Brain microvascular endothelial cell (primary cell): ENCODE results near the gene SLC22A3.
A peak's percentile ranks its signal among the peaks of the same experiment; 100 is the strongest.

Experiments used
- DNase-seq: peaks from one replicate; pipeline ENCODE4 v3.0.0-alpha.2; 2020
- H3K27ac ChIP-seq: fragments of 250-450 bp; sonication (Bioruptor Pico); 2 replicates; pipeline ENCODE4 v1.5.1; 2020; ENCODE audit warnings: mild to moderate bottlenecking, moderate library complexity
- H3K27me3 ChIP-seq: fragments of 250-450 bp; sonication (Bioruptor Pico); replicated peaks from 2 replicates; pipeline ENCODE4 v1.5.1; 2020; ENCODE audit warnings: mild to moderate bottlenecking
- H3K36me3 ChIP-seq: fragments of 250-450 bp; sonication (Bioruptor Pico); replicated peaks from 2 replicates; pipeline ENCODE4 v1.5.1; 2020; ENCODE audit warnings: mild to moderate bottlenecking
- H3K4me3 ChIP-seq: 2 replicates; pipeline ENCODE4 v1.5.1; 2011; ENCODE audit warnings: low read depth, mild to moderate bottlenecking, control low read depth, low read length, moderate library complexity
- CTCF ChIP-seq: IDR thresholded peaks from 2 replicates; pipeline ENCODE4 v1.5.1; 2011; ENCODE audit warnings: low read depth, mild to moderate bottlenecking, moderate library complexity, low read length, control low read depth, inconsistent platforms; ENCODE audit errors: missing control alignments
- in situ Hi-C: cut with HindIII; loops from 2 replicates; pipeline ENCODE4 v1.10.0; 2017; ENCODE audit warnings: low sequenced_read_pairs, low pct_ligation_motif_present

SLC22A3 gene

GRCh38 chr6:160398674-160399271, 50.6 kb downstream of the SLC22A3 start:
- no peaks in the 10 kb centered on the region for H3K36me3 ChIP-seq
- peak; percentile 23 for DNase-seq
- no peak for TF ChIP-seq CTCF
- no peaks in the 10 kb centered on the region for H3K27me3 ChIP-seq
- in situ Hi-C loops, result no loop called here
- no peak overlapping the region for H3K27ac ChIP-seq
- H3K4me3 ChIP-seq, result no peak overlapping the region

- Histone ChIP-seq H3K36me3 (no peaks in the 10 kb centered on the region), H3K27ac (no peak overlapping the region), H3K4me3 (no peak overlapping the region), H3K27me3 (no peaks in the 10 kb centered on the region)
- DNase-seq, result peak; percentile 50
- no peak for TF ChIP-seq CTCF
- in situ Hi-C loops, result no loop called here
These were observed 52.3 kb downstream of the SLC22A3 start for GRCh38 chr6:160400446-160400845.

DNA sequence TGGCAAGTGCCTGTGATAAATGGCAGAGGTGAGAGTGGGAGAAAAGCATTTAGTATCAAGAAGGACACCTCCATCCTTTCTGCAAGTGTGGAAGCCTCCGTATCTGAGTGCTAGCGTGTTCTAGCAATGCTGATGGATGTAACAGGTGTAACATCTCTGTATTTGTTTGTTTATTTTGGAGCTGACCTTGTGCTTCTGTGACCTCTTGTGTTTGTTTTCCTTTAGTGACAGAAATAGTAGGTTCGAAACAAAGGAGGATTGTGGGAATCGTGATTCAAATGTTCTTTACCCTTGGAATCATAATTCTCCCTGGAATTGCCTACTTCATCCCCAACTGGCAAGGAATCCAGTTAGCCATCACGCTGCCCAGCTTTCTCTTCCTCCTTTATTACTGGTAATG, 60.4 kb downstream of the SLC22A3 start:
- in situ Hi-C loops, result no loop called here
- TF ChIP-seq CTCF, result no peak

GRCh38 chr6:160412993-160413392, 64.8 kb downstream of the SLC22A3 start:
- in situ Hi-C loops, result no loop called here
- Histone ChIP-seq H3K27me3 (no peaks in the 10 kb centered on the region), H3K36me3 (no peaks in the 10 kb centered on the region), H3K4me3 (no peak overlapping the region), H3K27ac (no peak overlapping the region)
- TF ChIP-seq CTCF, result no peak
- DNase-seq, result no peak

More for the DNA sequence above, 60.4 kb downstream of the SLC22A3 start:
- no peak overlapping the region for H3K4me3 ChIP-seq
- DNase-seq, result no peak
- H3K27me3 ChIP-seq, result no peaks in the 10 kb centered on the region
- H3K27ac ChIP-seq, result no peak overlapping the region
- no peaks in the 10 kb centered on the region for H3K36me3 ChIP-seq

DNA sequence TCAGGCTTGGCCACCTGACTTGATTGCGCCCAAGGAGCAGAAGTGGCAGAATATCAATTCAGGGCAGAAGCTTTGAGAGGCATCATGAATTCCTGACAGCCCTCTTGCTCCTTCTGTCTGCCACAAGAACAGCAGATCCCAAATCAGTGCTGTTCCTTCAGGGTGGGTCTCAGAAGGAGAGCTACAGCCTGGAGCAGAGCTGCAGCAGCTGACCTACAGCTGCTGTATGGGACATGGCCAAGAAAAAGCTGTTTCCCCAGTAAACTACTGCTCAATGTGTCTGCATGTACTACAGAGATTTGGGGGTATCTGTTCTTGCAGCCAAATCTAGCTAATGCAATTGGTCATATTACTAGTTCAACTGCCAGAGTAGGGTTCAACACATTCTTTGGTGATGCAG, 69.0 kb downstream of the SLC22A3 start:
- H3K27me3 ChIP-seq, result no peaks in the 10 kb centered on the region
- no peak for DNase-seq
- no peak for TF ChIP-seq CTCF
- no peak overlapping the region for H3K27ac ChIP-seq
- no peak overlapping the region for H3K4me3 ChIP-seq
- in situ Hi-C loops, result no loop called here
- H3K36me3 ChIP-seq, result no peaks in the 10 kb centered on the region

DNA sequence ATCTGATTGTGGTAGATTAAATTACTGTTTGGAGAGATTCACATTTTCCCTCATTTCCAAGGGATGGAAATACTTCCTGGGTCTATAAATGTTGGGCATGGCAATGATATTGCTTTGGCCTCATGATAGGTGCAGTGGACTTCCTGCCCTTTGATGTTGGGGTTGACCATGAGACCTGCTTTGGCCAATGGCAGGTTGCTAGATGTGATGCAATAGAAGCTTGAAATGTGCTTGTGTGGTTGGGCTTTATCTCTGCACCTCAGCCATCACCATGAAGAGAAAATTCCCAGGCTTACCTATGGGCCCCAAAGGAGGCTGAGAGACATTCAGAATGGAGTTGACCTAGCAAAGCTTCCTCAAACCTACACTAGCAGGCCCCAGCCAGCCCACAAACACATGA, 69.4 kb downstream of the SLC22A3 start:
- no peak for DNase-seq
- Histone ChIP-seq H3K36me3 (no peaks in the 10 kb centered on the region), H3K27me3 (no peaks in the 10 kb centered on the region), H3K4me3 (no peak overlapping the region), H3K27ac (no peak overlapping the region)
- in situ Hi-C loops, result no loop called here
- TF ChIP-seq CTCF, result no peak
